Activated T-cell treated with anti-CD3 and anti-CD28 coated beads, Interleukin-2, amount 50 U/mL, for 72 hours (primary cell): ENCODE results near the gene CBFB. TPM values are rescaled to one million over a fixed set of nuclear protein-coding genes. Genes with fewer than 3 reads are reported as not detected.

Experiments
- ATAC-seq, 2 donors: fragments of 150-1000 bp; cut with Tn5 transposase; replicated peaks in 1 of 2; 2 replicates each; pipeline ENCODE4 v1.10.0; 2021; ENCODE audit warnings: moderate library complexity in 2 of 2, mild to moderate bottlenecking in 1 of 2
- DNase-seq, 2 donors: peaks; one replicate each; pipeline ENCODE4 v3.0.0; 2021 to 2022; ENCODE audit warnings: mixed read lengths in 1 of 2
- H3K27ac Mint-ChIP-seq: one replicate; pipeline ENCODE4 v1.8.0; 2022; ENCODE audit warnings: mild to moderate bottlenecking, moderate library complexity, mixed read lengths
- H3K27me3 Mint-ChIP-seq: one replicate; pipeline ENCODE4 v1.8.0; 2022; ENCODE audit warnings: low read depth, mixed read lengths
- H3K36me3 Mint-ChIP-seq, 2 donors: one replicate each; pipeline ENCODE4 v1.8.0; 2022; ENCODE audit warnings: mixed read lengths in 2 of 2, mild to moderate bottlenecking in 1 of 2; ENCODE audit not compliant: insufficient read depth in 2 of 2
- H3K4me1 Mint-ChIP-seq: one replicate; pipeline ENCODE4 v1.8.0; 2022; ENCODE audit warnings: low read depth, mixed read lengths
- H3K4me3 Mint-ChIP-seq, 2 donors: one replicate each; pipeline ENCODE4 v1.8.0; 2022; ENCODE audit warnings: mild to moderate bottlenecking in 2 of 2, mixed read lengths in 2 of 2, moderate library complexity in 2 of 2
- H3K9me3 Mint-ChIP-seq, 2 donors: one replicate each; pipeline ENCODE4 v1.8.0; 2022; ENCODE audit warnings: mixed read lengths in 2 of 2
- total RNA-seq, 2 donors: library from RNA; stranded (reverse); gene quantifications; one replicate each; pipeline ENCODE4 v1.2.3, GENCODE V29; 2022

CBFB gene
- total RNA-seq, 2 donors from 2014 or later: 106 to 133 TPM

- ATAC-seq (no peak), DNase-seq (no peak)
- Mint-ChIP-seq H3K27ac (no peak overlapping the region), H3K36me3 (peaks cover 0 to 9% of the 10 kb centered on the region in 2 donors), H3K4me3 (no peak overlapping the region), H3K9me3 (no peaks in the 10 kb centered on the region), H3K4me1 (peaks cover 18% of the 10 kb centered on the region), H3K27me3 (no peaks in the 10 kb centered on the region)
These were observed 64.3 kb downstream of the CBFB start for GRCh38 chr16:67093098-67093726.

- no peak overlapping the region for H3K27ac Mint-ChIP-seq
- H3K36me3 Mint-ChIP-seq: peaks cover 0 to 6% of the 10 kb centered on the region in 2 donors
- peaks cover 15% of the 10 kb centered on the region for H3K4me1 Mint-ChIP-seq
- no peak overlapping the region for H3K4me3 Mint-ChIP-seq
- ATAC-seq (no peak), DNase-seq (no peak)
- H3K27me3 Mint-ChIP-seq: no peaks in the 10 kb centered on the region
- H3K9me3 Mint-ChIP-seq: no peaks in the 10 kb centered on the region
These were observed 69.7 kb downstream of the CBFB start for GRCh38 chr16:67098599-67098998.

GRCh38 chr16:67100569-67101310, 71.8 kb downstream of the CBFB start:
- DNase-seq (no peak), ATAC-seq (peak in 1 of 2 donors; percentile 3)
- Mint-ChIP-seq H3K9me3 (no peaks in the 10 kb centered on the region), H3K27me3 (no peaks in the 10 kb centered on the region), H3K36me3 (peaks cover 0 to 4% of the 10 kb centered on the region in 2 donors), H3K4me3 (peak overlapping the region in 1 of 2 donors; percentile 56), H3K27ac (peak overlapping the region; percentile 90), H3K4me1 (peaks cover 15% of the 10 kb centered on the region)

- H3K4me1 Mint-ChIP-seq: peaks cover 15% of the 10 kb centered on the region
- no peaks in the 10 kb centered on the region for H3K9me3 Mint-ChIP-seq
- H3K36me3 Mint-ChIP-seq: peaks cover 0 to 4% of the 10 kb centered on the region in 2 donors
- H3K27ac Mint-ChIP-seq: peak overlapping the region; percentile 90
- no peaks in the 10 kb centered on the region for H3K27me3 Mint-ChIP-seq
- H3K4me3 Mint-ChIP-seq: peak overlapping the region in 1 of 2 donors; percentile 56
- ATAC-seq (peak; percentile 94 to 98), DNase-seq (peak; percentile 51 to 57)
These were observed 72.5 kb downstream of the CBFB start for GRCh38 chr16:67101311-67102082.

- DNase-seq (no peak), ATAC-seq (no peak)
- Mint-ChIP-seq H3K9me3 (no peaks in the 10 kb centered on the region), H3K4me3 (no peak overlapping the region), H3K36me3 (peaks cover 0 to 4% of the 10 kb centered on the region in 2 donors), H3K27me3 (no peaks in the 10 kb centered on the region), H3K4me1 (peaks cover 15% of the 10 kb centered on the region), H3K27ac (no peak overlapping the region)
These were observed 75.1 kb downstream of the CBFB start for GRCh38 chr16:67104061-67104460.

GRCh38 chr16:67104845-67105244, 75.9 kb downstream of the CBFB start:
- Mint-ChIP-seq H3K27me3 (no peaks in the 10 kb centered on the region), H3K9me3 (no peaks in the 10 kb centered on the region), H3K36me3 (peaks cover 0 to 1% of the 10 kb centered on the region in 2 donors), H3K27ac (no peak overlapping the region), H3K4me1 (peaks cover 21% of the 10 kb centered on the region), H3K4me3 (no peak overlapping the region)
- no peak for ATAC-seq
- DNase-seq: no peak

- Mint-ChIP-seq H3K36me3 (peaks cover 0 to 1% of the 10 kb centered on the region in 2 donors), H3K27me3 (no peaks in the 10 kb centered on the region), H3K4me1 (peaks cover 21% of the 10 kb centered on the region), H3K9me3 (no peaks in the 10 kb centered on the region), H3K27ac (no peak overlapping the region), H3K4me3 (no peak overlapping the region)
- ATAC-seq: no peak
- no peak for DNase-seq
These were observed 76.3 kb downstream of the CBFB start for GRCh38 chr16:67105246-67105645.

- no peak for DNase-seq
- Mint-ChIP-seq H3K4me3 (no peak overlapping the region), H3K4me1 (peaks cover 20% of the 10 kb centered on the region), H3K27me3 (no peaks in the 10 kb centered on the region), H3K9me3 (no peaks in the 10 kb centered on the region), H3K36me3 (peaks cover 0 to 1% of the 10 kb centered on the region in 2 donors), H3K27ac (peak overlapping the region; percentile 26)
- ATAC-seq: no peak
These were observed 76.9 kb downstream of the CBFB start for GRCh38 chr16:67105881-67106280.

- Mint-ChIP-seq H3K27me3 (no peaks in the 10 kb centered on the region), H3K4me1 (peaks cover 30% of the 10 kb centered on the region), H3K27ac (no peak overlapping the region), H3K36me3 (peaks cover 0 to 1% of the 10 kb centered on the region in 2 donors), H3K9me3 (no peaks in the 10 kb centered on the region), H3K4me3 (peak overlapping the region in 1 of 2 donors; percentile 91)
- DNase-seq (no peak), ATAC-seq (no peak)
These were observed 79.5 kb downstream of the CBFB start for GRCh38 chr16:67108489-67108888.

- peaks cover 0 to 1% of the 10 kb centered on the region in 2 donors for H3K36me3 Mint-ChIP-seq
- H3K27ac Mint-ChIP-seq: no peak overlapping the region
- DNase-seq: no peak
- peaks cover 30% of the 10 kb centered on the region for H3K4me1 Mint-ChIP-seq
- ATAC-seq: no peak
- H3K27me3 Mint-ChIP-seq: no peaks in the 10 kb centered on the region
- no peaks in the 10 kb centered on the region for H3K9me3 Mint-ChIP-seq
- peak overlapping the region; percentile 91 to 96 for H3K4me3 Mint-ChIP-seq
These were observed 80.0 kb downstream of the CBFB start for GRCh38 chr16:67108931-67109406.

- Mint-ChIP-seq H3K9me3 (no peaks in the 10 kb centered on the region), H3K27me3 (no peaks in the 10 kb centered on the region), H3K4me1 (peaks cover 34% of the 10 kb centered on the region), H3K36me3 (peaks cover 0 to 1% of the 10 kb centered on the region in 2 donors), H3K27ac (peak within 1 kb of the TSS; percentile 70), H3K4me3 (peak within 1 kb of the TSS; percentile 91 to 96)
- ATAC-seq: peak; percentile 89 to 93
- peak; percentile 97 to 98 for DNase-seq
These were observed 80.6 kb downstream of the CBFB start, which contains the start of gene PHAF1 for GRCh38 chr16:67109407-67110135. Gene PHAF1, plus strand, starts transcription at chr16:67109941. Its CDS starts 235 bp downstream, at chr16:67110176.

GRCh38 chr16:67111951-67112444, 83.0 kb downstream of the CBFB start:
- no peak overlapping the region for H3K4me3 Mint-ChIP-seq
- no peaks in the 10 kb centered on the region for H3K27me3 Mint-ChIP-seq
- peaks cover 42% of the 10 kb centered on the region for H3K4me1 Mint-ChIP-seq
- DNase-seq: no peak
- no peak for ATAC-seq
- H3K9me3 Mint-ChIP-seq: no peaks in the 10 kb centered on the region
- H3K27ac Mint-ChIP-seq: peak overlapping the region; percentile 84
- H3K36me3 Mint-ChIP-seq: peaks cover 0 to 1% of the 10 kb centered on the region in 2 donors
